ENCODE measurements around the gene FUT7.

GRCh38 chr9:137078701-137079400 lies 47.0 kb upstream of the FUT7 start:
- TF ChIP-seq CTCF (IDR thresholded peaks at IDR 0.05): no peak
- TF ChIP-seq POLR2A (IDR thresholded peaks at IDR 0.05): no peak

Measured in lower leg skin (tissue), 3 donors.